SKM-1 (cell line): ENCODE results near the gene POLR1C.
"Not testable (repeated sequence)": the region's sequence is repeated elsewhere in the genome, so short reads cannot be mapped to it uniquely, and the experiment has no call there.

ENCODE experiments used
- DNase-seq: peaks from one replicate; lab custom pipeline; 2025; ENCODE audit not compliant: unreplicated experiment; lab: John Stamatoyannopoulos, UW

The POLR1C gene

DNA sequence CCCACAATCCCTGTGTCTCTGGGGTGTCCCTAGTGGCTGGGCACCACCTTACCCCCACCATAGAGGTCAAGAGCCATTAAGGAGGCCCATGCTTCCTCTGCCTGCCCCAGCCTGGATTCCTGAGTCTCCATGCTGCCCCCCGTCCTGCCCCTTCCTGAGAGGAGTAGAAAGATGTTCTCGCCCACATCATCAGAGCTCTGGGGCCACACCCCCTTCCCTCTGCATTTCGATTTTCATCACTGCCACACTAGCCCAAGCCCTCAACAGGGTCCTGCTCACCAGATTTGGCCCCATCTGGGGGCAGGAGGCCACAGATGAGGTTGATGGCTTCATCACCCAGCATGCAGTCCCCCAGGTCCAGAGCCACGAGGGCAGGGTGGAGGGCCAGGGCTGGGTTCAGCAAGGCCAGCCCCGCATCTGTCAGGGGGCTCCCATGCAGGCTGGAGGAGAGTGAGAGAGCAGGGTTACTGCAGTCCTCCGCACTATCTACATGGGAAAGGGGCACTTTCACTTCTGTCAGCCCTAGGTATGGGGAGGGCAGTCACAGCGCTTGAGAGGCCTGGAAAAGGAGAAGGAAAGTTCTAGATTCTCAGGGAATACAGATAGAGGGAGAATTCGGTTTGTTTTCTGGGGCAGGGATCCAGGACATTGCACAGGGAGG is 8.3 kb upstream of the POLR1C start:
- no peak for DNase-seq

DNA sequence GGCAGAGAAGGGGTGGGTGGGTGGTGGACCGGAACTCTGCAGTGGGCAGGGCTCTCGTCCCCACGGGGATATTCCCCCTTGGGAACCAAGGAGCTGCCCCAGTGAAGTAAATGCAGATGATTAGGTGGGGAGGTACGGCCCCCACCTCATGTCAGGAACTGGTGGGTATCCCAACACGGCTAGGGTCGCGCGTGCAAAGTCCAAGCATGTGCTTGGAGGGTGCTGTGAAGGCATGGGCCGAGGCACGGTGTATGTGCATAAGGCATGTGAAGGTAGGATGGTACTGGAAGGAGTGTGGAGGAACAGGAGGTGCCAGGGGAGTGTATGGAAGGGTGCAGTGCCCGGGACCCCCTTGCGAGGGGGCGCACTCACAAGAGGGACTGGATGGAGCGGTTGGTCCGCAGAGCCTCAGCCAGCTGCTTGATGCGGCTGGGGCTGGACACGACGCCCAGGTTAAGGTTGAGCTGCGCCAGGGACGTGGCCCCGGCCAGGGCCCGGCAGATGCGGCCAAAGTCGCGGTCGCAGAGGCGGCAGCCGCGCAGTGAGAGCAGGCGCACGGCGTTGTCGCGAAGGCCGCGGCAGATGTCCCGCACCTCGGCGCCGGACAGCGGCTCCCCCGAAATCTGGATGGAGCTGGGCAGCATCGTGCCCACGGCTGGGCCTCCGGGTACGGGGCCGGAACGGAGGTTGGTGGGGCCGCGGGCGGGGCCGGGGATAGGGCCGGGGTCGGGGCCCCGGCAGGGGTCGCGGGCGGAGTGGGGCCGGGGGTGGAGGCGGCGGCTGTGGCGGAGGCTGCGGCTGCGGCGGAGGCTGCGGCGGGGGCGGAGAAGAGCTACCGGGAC is 7.5 kb upstream of the POLR1C start:
- DNase-seq = no peak

GRCh38 chr6:43509984-43510826 is 6.7 kb upstream of the POLR1C start, which contains the start of gene LRRC73:
Gene LRRC73, minus strand, starts transcription at chr6:43510346. Its CDS starts 561 bp downstream, at chr6:43509785.
- DNase-seq = peak; percentile 14

DNA sequence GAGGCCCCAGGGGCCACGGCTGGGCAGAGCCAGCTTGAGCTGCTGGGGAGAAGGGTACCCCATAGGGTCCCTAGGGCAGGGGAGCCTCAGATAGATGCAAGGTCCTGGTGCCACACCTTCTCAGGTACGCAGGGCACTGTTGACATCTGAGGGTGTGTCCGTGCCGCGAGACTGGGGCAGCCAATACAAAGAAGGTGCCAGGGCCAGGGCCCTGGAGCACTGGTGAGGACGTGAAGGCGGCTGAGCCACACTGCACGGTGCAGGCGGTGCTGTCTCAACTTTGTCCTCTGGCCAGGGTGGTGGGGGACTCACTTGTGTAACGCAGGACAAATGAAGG is 6.1 kb upstream of the POLR1C start:
- DNase-seq = no peak

DNA sequence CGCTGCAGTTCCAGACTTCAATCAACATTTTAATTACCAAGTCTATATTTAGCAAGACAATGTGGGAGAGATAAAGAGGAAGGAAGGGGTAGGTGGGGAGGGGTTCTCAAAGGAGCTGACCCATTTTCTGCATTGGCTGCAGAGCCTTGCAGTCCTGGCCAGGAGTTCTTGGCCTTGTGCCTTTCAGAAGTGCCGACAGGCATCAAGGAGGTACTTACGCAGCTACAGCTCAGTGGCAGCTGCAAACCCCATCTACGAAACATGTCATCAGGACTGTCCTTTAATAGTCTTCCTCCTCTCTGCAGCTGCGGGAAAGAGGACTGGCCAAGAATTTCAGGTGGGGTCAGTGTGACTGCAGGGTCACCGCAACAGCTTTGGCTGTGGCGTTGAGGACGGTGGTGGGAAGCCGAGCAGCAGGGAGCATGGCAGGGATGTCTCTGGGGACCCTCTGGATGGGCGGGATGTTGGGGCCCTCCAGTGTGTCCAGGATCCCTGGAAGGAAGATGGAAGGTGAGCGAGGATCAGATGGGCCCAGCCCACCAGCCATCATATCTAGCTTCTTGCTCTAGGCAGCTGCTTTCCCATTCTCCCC is 5.0 kb upstream of the POLR1C start:
- DNase-seq = no peak

DNA sequence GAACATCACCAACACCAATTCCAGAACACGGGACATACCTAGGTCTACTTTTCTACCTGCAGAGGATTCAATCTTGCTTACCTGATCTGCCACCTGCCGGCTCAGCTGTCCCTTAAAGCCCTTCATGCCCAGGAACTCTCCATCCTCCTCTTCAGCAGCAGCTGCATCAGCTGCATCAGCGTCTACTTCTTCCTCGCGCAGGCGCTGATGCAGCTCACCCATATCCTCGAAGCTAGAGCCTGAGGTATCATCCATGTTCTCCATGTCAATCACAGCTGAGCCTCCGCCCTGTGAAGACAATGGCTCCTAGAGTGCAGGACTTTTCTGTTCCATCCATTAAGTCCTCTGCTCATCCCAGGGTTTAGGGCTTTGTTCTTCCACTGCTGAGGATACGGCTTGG is 1.1 kb upstream of the POLR1C start:
- no peak for DNase-seq

- no peak for DNase-seq
Measured at GRCh38 chr6:43516367-43516696, 557 bp upstream of the POLR1C start.

- no peak for DNase-seq
Measured at GRCh38 chr6:43517505-43518357, 842 bp downstream of the POLR1C start.

DNA sequence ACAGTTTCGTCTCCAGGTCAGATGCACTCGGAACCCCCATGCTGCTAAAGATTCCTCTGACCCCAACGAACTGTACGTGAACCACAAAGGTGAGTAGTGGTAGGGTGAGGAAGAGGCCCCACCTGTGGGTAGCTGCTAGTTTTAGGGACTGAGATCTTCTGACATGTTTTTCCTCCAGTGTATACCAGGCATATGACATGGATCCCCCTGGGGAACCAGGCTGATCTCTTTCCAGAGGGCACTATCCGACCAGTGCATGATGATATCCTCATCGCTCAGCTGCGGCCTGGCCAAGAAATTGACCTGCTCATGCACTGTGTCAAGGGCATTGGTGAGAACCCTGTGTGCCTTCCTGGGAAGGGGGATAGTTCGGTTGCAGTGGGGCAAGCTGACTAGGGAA is 3.2 kb downstream of the POLR1C start:
- DNase-seq = no peak

DNA sequence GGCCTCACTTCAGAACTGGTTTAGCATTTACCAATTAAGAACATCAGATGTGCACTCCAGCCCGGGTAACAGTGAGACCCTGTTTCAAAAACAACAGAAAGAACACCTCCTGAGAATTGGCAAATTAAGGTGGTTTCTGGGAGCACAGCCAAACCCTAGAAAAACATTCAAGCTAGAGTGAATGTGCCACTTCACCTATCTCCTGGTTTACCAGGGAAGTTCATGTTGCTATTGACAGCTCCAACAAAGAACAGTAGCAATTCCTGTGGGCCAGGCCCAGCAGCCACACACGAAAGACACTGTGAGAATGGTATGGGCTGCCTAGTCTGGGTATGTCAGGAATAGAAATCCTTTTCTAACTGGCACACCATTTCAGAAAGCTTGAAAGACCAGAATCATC is 4.9 kb downstream of the POLR1C start:
- no peak for DNase-seq

GRCh38 chr6:43522547-43523261 is 5.8 kb downstream of the POLR1C start:
- DNase-seq = no peak

DNA sequence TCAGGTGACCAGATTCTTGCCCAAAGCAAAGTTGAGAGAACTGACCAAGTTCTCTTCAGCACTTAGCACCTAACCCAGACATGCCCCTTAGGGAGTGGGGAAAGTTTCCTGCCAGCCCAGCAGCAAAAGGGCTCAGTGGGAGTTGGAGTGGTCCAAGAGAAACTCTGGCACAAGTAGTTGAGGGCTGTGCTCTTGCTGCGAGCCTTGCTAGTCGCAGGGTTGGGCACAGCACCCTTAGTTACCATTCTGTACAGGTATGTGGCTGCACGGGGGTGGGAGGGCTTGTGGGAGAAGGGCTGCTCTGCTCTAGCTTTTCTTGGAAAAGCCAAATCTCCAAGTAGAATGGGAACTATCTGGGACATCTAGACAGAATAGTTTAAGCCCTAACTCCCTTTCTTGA is 6.4 kb downstream of the POLR1C start:
- DNase-seq = no peak

GRCh38 chr6:43524483-43524961 is 7.6 kb downstream of the POLR1C start:
- DNase-seq = no peak

GRCh38 chr6:43532201-43532600 is 15.3 kb downstream of the POLR1C start:
- DNase-seq = no peak

DNA sequence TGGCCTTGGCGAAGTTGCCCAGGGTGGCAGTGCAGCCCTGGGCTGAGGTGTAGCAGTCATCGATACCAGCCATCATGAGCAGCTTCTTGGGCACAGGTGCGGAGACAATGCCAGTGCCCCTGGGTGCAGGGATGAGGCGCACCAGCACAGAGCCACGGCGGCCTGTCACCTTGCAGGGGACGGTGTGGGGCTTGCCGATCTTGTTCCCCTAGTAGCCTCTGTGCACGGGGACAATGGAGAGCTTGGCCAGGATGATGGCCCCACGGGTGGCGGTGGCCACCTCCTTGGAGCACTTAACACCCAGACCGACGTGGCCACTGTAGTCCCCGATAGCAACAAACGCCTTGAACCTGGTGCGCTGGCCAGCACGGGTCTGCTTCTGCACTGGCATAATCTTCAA is 22.1 kb downstream of the POLR1C start:
- not testable (repeated sequence) for DNase-seq

- DNase-seq = not testable (repeated sequence)
Measured at GRCh38 chr6:43539409-43539808, 22.5 kb downstream of the POLR1C start.

- DNase-seq = no peak
Measured at GRCh38 chr6:43540507-43540906, 23.6 kb downstream of the POLR1C start.

DNA sequence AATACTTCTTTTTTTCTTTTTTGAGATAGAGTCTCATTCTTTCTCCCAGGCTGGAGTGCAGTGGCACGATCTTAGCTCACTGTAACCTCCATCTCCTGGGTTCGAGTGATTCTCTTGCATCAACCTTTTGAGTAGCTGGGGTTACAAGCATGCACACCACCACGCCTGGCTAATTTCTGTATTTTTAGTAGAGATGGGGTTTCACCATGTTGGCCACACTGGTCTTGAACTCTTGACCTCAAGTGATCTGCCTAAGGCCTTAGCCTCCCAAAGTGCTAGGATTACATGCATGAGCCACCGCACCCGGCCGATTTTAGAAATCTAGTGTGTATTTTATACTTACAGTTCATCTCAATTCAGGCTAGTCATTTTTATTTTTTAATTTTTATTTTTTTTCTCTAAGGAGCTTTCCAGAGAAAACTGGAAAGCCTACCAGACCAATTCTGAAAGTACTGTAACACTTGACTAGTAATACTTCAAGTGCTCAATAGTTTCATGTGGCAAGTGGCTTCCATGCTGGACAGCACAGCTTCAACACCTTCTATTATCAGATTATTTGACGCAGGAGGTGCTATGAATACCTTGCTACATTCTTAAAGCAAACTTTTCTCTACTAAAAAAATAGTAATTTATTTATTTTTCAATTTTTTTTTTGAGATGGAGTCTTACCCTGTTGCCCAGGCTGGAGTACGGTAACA is 25.0 kb downstream of the POLR1C start:
- DNase-seq = no peak

DNA sequence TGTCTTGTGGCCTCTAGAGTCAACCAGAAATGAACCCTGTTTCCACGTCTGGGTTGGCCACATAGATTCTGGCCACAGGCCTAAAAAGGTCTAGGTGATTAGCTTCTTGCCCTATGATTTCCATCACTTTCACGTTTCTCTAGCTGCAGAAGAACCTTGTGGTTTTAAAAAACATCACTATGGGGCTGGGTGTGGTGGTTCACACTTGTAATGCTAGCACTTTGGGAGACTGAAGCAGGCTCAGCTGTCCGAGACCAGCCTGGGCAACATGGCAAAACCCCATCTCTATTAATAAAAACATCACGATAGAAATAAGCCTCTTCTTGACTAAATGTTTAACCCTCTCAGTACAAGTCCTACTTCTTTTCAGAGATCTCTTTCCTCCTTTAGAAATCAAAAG is 27.6 kb downstream of the POLR1C start:
- no peak for DNase-seq
